IMR-90 (cell line): Measurements from ENCODE around the gene CIZ1. TPM values are rescaled to one million over a fixed set of nuclear protein-coding genes. Genes with fewer than 3 reads are reported as not detected.

Source experiments
- ATAC-seq: fragments of 200-7000 bp; cut with Tn5 transposase; 2 replicates; pipeline ENCODE4 v1.9.1; 2020; ENCODE audit warnings: low read depth, mild to moderate bottlenecking, moderate library complexity
- BruUV-seq: library from RNA; stranded (reverse); fragments of 400-500 nt; replicated peaks from 2 replicates; lab custom pipeline; 2021; lab: Mats Ljungman, UMichigan
- CTCF ChIA-PET: fragments of 300-600 bp; formaldehyde crosslinking; extraction: SDS; loops from one replicate; lab custom pipeline; 2021; ENCODE audit warnings: antibody characterized with exemption; lab: Yijun Ruan, JAX
- POLR2A ChIA-PET: fragments of 300-600 bp; sonication (Branson Sonifier 250); formaldehyde crosslinking; loops from one replicate; lab custom pipeline; 2022; ENCODE audit warnings: antibody characterized with exemption; ENCODE audit not compliant: unreplicated experiment; lab: Charles Lee
- DNase-seq: peaks from one replicate; pipeline ENCODE4 v3.0.0; 2013
- H2AFZ ChIP-seq: replicated peaks from 2 replicates; pipeline ENCODE3; 2013; ENCODE audit warnings: low read length, mild to moderate bottlenecking; ENCODE audit not compliant: poor library complexity
- H2AK5ac ChIP-seq: 2 replicates; pipeline ENCODE4 v1.6.1; 2013; ENCODE audit warnings: low read depth, low read length, inconsistent platforms
- H2AK9ac ChIP-seq: replicated peaks from 2 replicates; pipeline ENCODE3; 2013; ENCODE audit warnings: mild to moderate bottlenecking, low read depth, low read length, moderate library complexity; ENCODE audit not compliant: poor library complexity
- H2BK120ac ChIP-seq: 2 replicates; pipeline ENCODE4 v1.6.1; 2013; ENCODE audit warnings: low read depth, low read length, inconsistent platforms
- H2BK15ac ChIP-seq: 3 replicates; pipeline ENCODE4 v1.6.1; 2013; ENCODE audit warnings: low read depth, low read length, inconsistent platforms
- H2BK20ac ChIP-seq: 2 replicates; pipeline ENCODE4 v1.6.1; 2013; ENCODE audit warnings: low read depth, mild to moderate bottlenecking, inconsistent platforms, low read length, moderate library complexity
- H2BK5ac ChIP-seq: 2 replicates; pipeline ENCODE4 v1.6.1; 2013; ENCODE audit warnings: mild to moderate bottlenecking, low read depth, low read length, inconsistent platforms; ENCODE audit not compliant: poor library complexity, severe bottlenecking
- H3K14ac ChIP-seq: replicated peaks from 2 replicates; pipeline ENCODE4 v1.6.1; 2013; ENCODE audit warnings: low read depth, low read length, inconsistent platforms
- H3K18ac ChIP-seq: 2 replicates; pipeline ENCODE4 v1.6.1; 2013; ENCODE audit warnings: low read depth, low read length, control low read depth
- H3K23ac ChIP-seq: 2 replicates; pipeline ENCODE4 v1.6.1; 2013; ENCODE audit warnings: low read depth, low read length, inconsistent platforms
- H3K27ac ChIP-seq: 2 replicates; pipeline ENCODE4 v1.5.1; 2013; ENCODE audit warnings: mild to moderate bottlenecking, control low read depth, low read length; ENCODE audit not compliant: insufficient read depth
- H3K27me3 ChIP-seq: 2 replicates; pipeline ENCODE4 v1.6.1; 2013; ENCODE audit warnings: low read length; ENCODE audit not compliant: control insufficient read depth, insufficient read depth
- H3K36me3 ChIP-seq: 2 replicates; pipeline ENCODE4 v1.6.1; 2013; ENCODE audit warnings: low read length, mixed read lengths; ENCODE audit not compliant: control insufficient read depth, insufficient read depth
- H3K4ac ChIP-seq: 2 replicates; pipeline ENCODE4 v1.6.1; 2013; ENCODE audit warnings: low read depth, low read length, inconsistent platforms
- H3K4me1 ChIP-seq: 2 replicates; pipeline ENCODE4 v1.6.1; 2013; ENCODE audit warnings: low read length, mixed read lengths; ENCODE audit not compliant: control insufficient read depth, insufficient read depth
- H3K4me2 ChIP-seq: 2 replicates; pipeline ENCODE4 v1.6.1; 2013; ENCODE audit warnings: low read depth, mild to moderate bottlenecking, control low read depth, low read length, moderate library complexity
- H3K4me3 ChIP-seq: 2 replicates; pipeline ENCODE4 v1.5.1; 2013; ENCODE audit warnings: low read depth, mild to moderate bottlenecking, control low read depth, low read length, moderate library complexity; ENCODE audit not compliant: insufficient read depth
- H3K56ac ChIP-seq: 2 replicates; pipeline ENCODE4 v1.6.1; 2013; ENCODE audit warnings: low read length, inconsistent platforms; ENCODE audit not compliant: insufficient read depth; ENCODE audit errors: extremely low read depth
- H3K79me1 ChIP-seq, 2 experiments: 2 replicates each; pipeline ENCODE4 v1.6.1; 2013; ENCODE audit warnings: low read length in 2 of 2, inconsistent platforms in 1 of 2, low read depth in 1 of 2
- H3K9ac ChIP-seq: 2 replicates; pipeline ENCODE4 v1.6.1; 2013; ENCODE audit warnings: low read depth, low read length, control low read depth
- H3K9me1 ChIP-seq: 2 replicates; pipeline ENCODE4 v1.6.1; 2013; ENCODE audit warnings: low read length, inconsistent platforms; ENCODE audit not compliant: insufficient read depth
- H3K9me3 ChIP-seq: 2 replicates; pipeline ENCODE4 v1.6.1; 2013; ENCODE audit warnings: low read length; ENCODE audit not compliant: control insufficient read depth, insufficient read depth
- H4K20me1 ChIP-seq: 2 replicates; pipeline ENCODE4 v1.6.1; 2013; ENCODE audit warnings: low read length, inconsistent platforms; ENCODE audit not compliant: insufficient read depth
- H4K5ac ChIP-seq: 2 replicates; pipeline ENCODE4 v1.6.1; 2013; ENCODE audit warnings: mild to moderate bottlenecking, low read depth, low read length, control low read depth
- H4K8ac ChIP-seq, 2 experiments: 2 replicates each; pipeline ENCODE4 v1.6.1; 2013; ENCODE audit warnings: low read depth in 2 of 2, low read length in 2 of 2, control low read depth in 1 of 2, inconsistent platforms in 1 of 2
- H4K91ac ChIP-seq: 2 replicates; pipeline ENCODE4 v1.6.1; 2013; ENCODE audit warnings: low read depth, low read length, inconsistent platforms; ENCODE audit not compliant: insufficient read depth
- BHLHE40 ChIP-seq: fragments of 150-350 bp; IDR thresholded peaks from 2 replicates; pipeline ENCODE4 v1.6.1; 2016; ENCODE audit warnings: mild to moderate bottlenecking, low read depth, low read length
- CEBPB ChIP-seq: IDR thresholded peaks from 2 replicates; pipeline ENCODE4 v1.6.1; 2012; ENCODE audit warnings: low read depth, low read length, improper control_type of control experiment
- CHD1 ChIP-seq: IDR thresholded peaks from 2 replicates; pipeline ENCODE4 v1.6.1; 2012; ENCODE audit warnings: low read depth, low read length, improper control_type of control experiment
- MAFK ChIP-seq: IDR thresholded peaks from 2 replicates; pipeline ENCODE4 v1.6.1; 2012; ENCODE audit warnings: low read depth, low read length, improper control_type of control experiment
- MAZ ChIP-seq: IDR thresholded peaks from 2 replicates; pipeline ENCODE4 v1.6.1; 2012; ENCODE audit warnings: low read depth, mild to moderate bottlenecking, low read length, improper control_type of control experiment, moderate library complexity, borderline replicate concordance
- MXI1 ChIP-seq: IDR thresholded peaks from 2 replicates; pipeline ENCODE4 v1.6.1; 2012; ENCODE audit warnings: low read depth, mild to moderate bottlenecking, low read length, moderate library complexity, borderline replicate concordance
- POLR2A ChIP-seq: IDR thresholded peaks from 2 replicates; pipeline ENCODE4 v1.6.1; 2012; ENCODE audit warnings: mild to moderate bottlenecking, low read depth, low read length
- RAD21 ChIP-seq: IDR thresholded peaks from 2 replicates; pipeline ENCODE4 v1.6.1; 2012; ENCODE audit warnings: low read length, improper control_type of control experiment
- RCOR1 ChIP-seq: IDR thresholded peaks from 2 replicates; pipeline ENCODE4 v1.6.1; 2012; ENCODE audit warnings: mild to moderate bottlenecking, low read length, improper control_type of control experiment; ENCODE audit not compliant: insufficient replicate concordance
- SMC3 ChIP-seq: fragments of 150-350 bp; IDR thresholded peaks from 2 replicates; pipeline ENCODE4 v1.6.1; 2016; ENCODE audit warnings: low read depth, mild to moderate bottlenecking, antibody characterized with exemption, low read length, moderate library complexity
- USF2 ChIP-seq: fragments of 150-350 bp; IDR thresholded peaks from 2 replicates; pipeline ENCODE4 v1.6.1; 2017; ENCODE audit warnings: mild to moderate bottlenecking, antibody characterized with exemption, low read length, low read depth
- WGBS, 2 experiments: methylation state at CpG; one replicate each; pipeline versions ENCODE4 v1.1.5 to v1.1.7; 2013; ENCODE audit warnings: missing lambda C conversion rate in 2 of 2; ENCODE audit not compliant: insufficient read length in 1 of 2; ENCODE audit errors: extremely low coverage in 2 of 2; 5-methylcytosine and 5-hydroxymethylcytosine counted together
- dilution Hi-C: fragments of 300-500 bp; cut with HindIII; formaldehyde crosslinking; loops from one replicate; pipeline ENCODE4 v1.14.3; 2018; ENCODE audit warnings: low sequenced_read_pairs; ENCODE audit not compliant: unreplicated experiment
- in situ Hi-C: fragments of 300-500 bp; cut with MboI; formaldehyde crosslinking; loops from 3 replicates; pipeline ENCODE4 v1.14.3; 2019; ENCODE audit warnings: low sequenced_read_pairs, inconsistent platforms, mixed read lengths
- intact Hi-C: fragments of 100-400 bp; cut with micrococcal nuclease; formaldehyde crosslinking; loops from 2 replicates; pipeline ENCODE4 v1.10.0; 2022
- polyA plus RNA-seq, 3 experiments: library from polyadenylated mRNA; depleted of rRNA; stranded (reverse); fragments of >200 nt; gene quantifications; 2 replicates each; pipeline ENCODE4 v1.2.3, GENCODE V29; 2012; ENCODE audit warnings: low replicate concordance in 1 of 3
- total RNA-seq: library from RNA; depleted of rRNA; stranded (reverse); fragments of >200 nt; gene quantifications from 2 replicates; pipeline ENCODE4 v1.2.3, GENCODE V29; 2012

CIZ1 gene
- total and polyA plus RNA-seq, 2 of the 4 experiments (the other 2 are of a cell fraction), result 13.8 to 51.9 TPM

GRCh38 chr9:128208946-128209669 is 17.7 kb upstream of the CIZ1 start:
- Histone ChIP-seq H3K4me1 (peaks cover 2% of the 10 kb centered on the region; the same call in 1 of the 2 replicates), H3K4me3 (no peak overlapping the region), H4K8ac (no peak overlapping the region), H3K9me1 (no peaks in the 10 kb centered on the region; the same call in 1 of the 2 replicates), H3K14ac (no peak overlapping the region), H2AK5ac (no peak overlapping the region), H2BK120ac (no peak overlapping the region), H3K4ac (no peak overlapping the region), H2BK20ac (no peak overlapping the region), H3K9me3 (no peaks in the 10 kb centered on the region), H3K79me1 (peaks cover 0 to 4% of the 10 kb centered on the region in 2 experiments; a peak in 1 of 4 replicates), H3K27ac (no peak overlapping the region), H3K27me3 (no peaks in the 10 kb centered on the region), H2BK15ac (no peak overlapping the region), H2AFZ (no peak overlapping the region), H4K20me1 (no peaks in the 10 kb centered on the region), H3K4me2 (no peak overlapping the region), H3K18ac (no peak overlapping the region), H3K23ac (no peak overlapping the region), H4K5ac (no peak overlapping the region), H3K36me3 (no peaks in the 10 kb centered on the region), H3K9ac (no peak overlapping the region), H2AK9ac (peak overlapping the region; percentile 82), H2BK5ac (no peak overlapping the region), H3K56ac (no peak overlapping the region), H4K91ac (no peak overlapping the region)
- ChIA-PET CTCF (no interaction called here), POLR2A (no interaction called here)
- DNase-seq (no peak), ATAC-seq (no peak)
- in situ Hi-C loops (no loop called here), dilution Hi-C loops (no loop called here), intact Hi-C loops (no loop called here)
- no TSS peak for BruUV-seq
- WGBS, 2 experiments, result no CpG with 5 or more reads among the region's 15 CpGs
- TF ChIP-seq CHD1 (no peak), POLR2A (no peak), MAFK (no peak), RCOR1 (no peak), RAD21 (no peak), CEBPB (no peak), MAZ (no peak), USF2 (no peak), BHLHE40 (no peak), SMC3 (no peak), MXI1 (no peak)
